Bronchial epithelial cell (primary cell): ENCODE results near the gene LUC7L2. TPM values are rescaled to one million over a fixed set of nuclear protein-coding genes. Genes with fewer than 3 reads are reported as not detected.
A peak's percentile ranks its signal among the peaks of the same experiment; 100 is the strongest.

ENCODE experiments used
- DNase-seq: peaks from one replicate; pipeline ENCODE4 v3.0.0-alpha.2; 2010; ENCODE audit warnings: low read depth
- FAIRE-seq: peaks from 2 replicates; lab custom pipeline; 2011; peaks lifted over from hg19 to GRCh38; lab: Jason Lieb, UNC
- H3K27me3 ChIP-seq: 2 replicates; pipeline ENCODE4 v1.5.1; 2011; ENCODE audit warnings: low read length; ENCODE audit not compliant: control insufficient read depth, insufficient read depth
- H3K36me3 ChIP-seq: 2 replicates; pipeline ENCODE4 v1.5.1; 2011; ENCODE audit warnings: low read length; ENCODE audit not compliant: control insufficient read depth, insufficient read depth
- H3K4me3 ChIP-seq: 2 replicates; pipeline ENCODE4 v1.5.1; 2011; ENCODE audit warnings: mild to moderate bottlenecking, low read depth, low read length, control low read depth
- total RNA-seq: library from RNA; depleted of rRNA; stranded (reverse); fragments of >200 nt; gene quantifications from 2 replicates; pipeline ENCODE4 v1.2.1, GENCODE V29; 2014
- TF ChIP-seq, protein P1 (sequence below): IDR thresholded peaks from 2 replicates; pipeline ENCODE4 v1.5.1; 2011; ENCODE audit warnings: mild to moderate bottlenecking, moderate library complexity, low read length, control low read depth, inconsistent platforms; ENCODE audit not compliant: insufficient read depth, severe bottlenecking

Gene LUC7L2
- total RNA-seq, 1 donor from 2014 or later = 52.7 TPM

DNA sequence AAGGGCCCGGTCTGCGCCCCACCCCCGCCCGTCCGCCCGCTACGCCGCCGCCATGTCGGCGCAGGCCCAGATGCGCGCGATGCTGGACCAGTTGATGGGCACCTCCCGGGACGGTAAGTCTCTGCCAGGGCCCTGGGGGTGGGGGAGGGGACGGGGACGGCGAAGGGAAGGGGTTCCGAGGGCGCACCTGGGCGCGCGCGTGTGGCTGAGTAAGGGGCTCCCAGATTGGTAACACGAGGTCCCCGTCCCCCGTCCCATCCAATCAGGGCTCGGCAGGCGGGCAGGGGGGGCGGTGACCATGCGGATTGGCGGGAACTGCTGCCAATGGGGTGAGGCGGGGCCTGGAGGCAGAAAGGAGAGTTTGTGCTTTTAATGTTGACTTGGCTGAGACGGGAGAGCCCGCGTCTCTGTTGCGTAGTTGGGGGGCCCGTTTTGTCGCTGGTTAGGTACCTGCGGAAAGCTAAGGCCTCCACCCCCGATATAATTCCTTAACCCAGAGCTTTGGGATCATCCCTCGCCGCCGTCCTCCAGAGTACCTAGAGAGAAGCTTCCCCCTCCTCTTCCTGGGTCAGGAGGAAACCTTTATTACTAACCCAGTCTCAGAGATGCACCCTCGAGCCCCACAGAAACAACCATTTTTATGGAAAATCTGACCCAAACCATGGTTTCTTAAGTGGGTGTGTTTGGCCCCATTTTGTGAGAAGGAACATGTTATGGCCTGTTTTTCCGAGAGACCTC is 685 bp downstream of the LUC7L2 start:
- no peak for FAIRE-seq
- Histone ChIP-seq H3K4me3 (peak overlapping the region; percentile 99), H3K36me3 (peaks cover 6% of the 10 kb centered on the region), H3K27me3 (no peaks in the 10 kb centered on the region)
- DNase-seq = peak; percentile 83
- TF ChIP-seq, protein P1, sequence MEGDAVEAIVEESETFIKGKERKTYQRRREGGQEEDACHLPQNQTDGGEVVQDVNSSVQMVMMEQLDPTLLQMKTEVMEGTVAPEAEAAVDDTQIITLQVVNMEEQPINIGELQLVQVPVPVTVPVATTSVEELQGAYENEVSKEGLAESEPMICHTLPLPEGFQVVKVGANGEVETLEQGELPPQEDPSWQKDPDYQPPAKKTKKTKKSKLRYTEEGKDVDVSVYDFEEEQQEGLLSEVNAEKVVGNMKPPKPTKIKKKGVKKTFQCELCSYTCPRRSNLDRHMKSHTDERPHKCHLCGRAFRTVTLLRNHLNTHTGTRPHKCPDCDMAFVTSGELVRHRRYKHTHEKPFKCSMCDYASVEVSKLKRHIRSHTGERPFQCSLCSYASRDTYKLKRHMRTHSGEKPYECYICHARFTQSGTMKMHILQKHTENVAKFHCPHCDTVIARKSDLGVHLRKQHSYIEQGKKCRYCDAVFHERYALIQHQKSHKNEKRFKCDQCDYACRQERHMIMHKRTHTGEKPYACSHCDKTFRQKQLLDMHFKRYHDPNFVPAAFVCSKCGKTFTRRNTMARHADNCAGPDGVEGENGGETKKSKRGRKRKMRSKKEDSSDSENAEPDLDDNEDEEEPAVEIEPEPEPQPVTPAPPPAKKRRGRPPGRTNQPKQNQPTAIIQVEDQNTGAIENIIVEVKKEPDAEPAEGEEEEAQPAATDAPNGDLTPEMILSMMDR = no peak

DNA sequence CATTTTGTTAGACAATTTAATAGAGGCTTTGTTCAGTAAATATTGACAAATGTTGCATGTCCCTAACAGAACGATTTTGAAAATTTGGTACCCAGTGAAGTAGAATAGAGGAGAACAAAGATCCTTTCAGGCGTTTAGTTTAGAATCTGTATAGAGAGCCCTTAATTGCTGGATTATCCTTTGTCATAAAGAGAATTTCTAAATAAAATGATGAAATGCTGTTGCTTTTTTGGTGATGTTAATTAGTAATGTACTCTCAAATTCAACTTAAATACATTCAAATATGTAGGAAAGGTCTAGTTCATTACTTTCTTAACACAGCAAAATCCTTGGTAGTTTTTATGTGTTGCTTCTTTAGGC is 1.2 kb downstream of the LUC7L2 start:
- no peak for FAIRE-seq
- TF ChIP-seq, protein P1 = no peak

DNA sequence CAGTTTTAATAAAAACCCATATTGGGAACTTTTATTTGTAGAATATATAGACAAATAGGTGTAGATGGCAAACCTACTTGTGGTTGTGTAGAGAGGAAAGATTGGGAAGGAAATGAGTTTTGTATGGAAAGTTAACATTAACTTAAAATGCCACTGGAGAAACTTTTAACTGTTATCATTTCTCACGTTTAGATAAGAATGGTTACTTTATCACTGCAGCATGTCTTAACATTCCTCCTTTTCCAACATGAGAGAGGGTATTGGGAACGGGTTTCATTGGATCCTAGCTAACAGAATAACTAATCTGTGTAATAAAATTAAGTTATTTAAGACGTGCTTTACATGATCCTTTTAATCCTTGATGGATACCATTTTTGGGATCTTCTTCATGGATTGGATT is 1.8 kb downstream of the LUC7L2 start:
- peak overlapping the region; percentile 99 for H3K4me3 ChIP-seq
- DNase-seq = no peak
- peaks cover 8% of the 10 kb centered on the region for H3K36me3 ChIP-seq
- no peaks in the 10 kb centered on the region for H3K27me3 ChIP-seq
- FAIRE-seq = no peak
- TF ChIP-seq, protein P1 = no peak

More for the DNA sequence above, 1.2 kb downstream of the LUC7L2 start:
- no peaks in the 10 kb centered on the region for H3K27me3 ChIP-seq
- H3K4me3 ChIP-seq = peak overlapping the region; percentile 99
- peaks cover 6% of the 10 kb centered on the region for H3K36me3 ChIP-seq
- no peak for DNase-seq

DNA sequence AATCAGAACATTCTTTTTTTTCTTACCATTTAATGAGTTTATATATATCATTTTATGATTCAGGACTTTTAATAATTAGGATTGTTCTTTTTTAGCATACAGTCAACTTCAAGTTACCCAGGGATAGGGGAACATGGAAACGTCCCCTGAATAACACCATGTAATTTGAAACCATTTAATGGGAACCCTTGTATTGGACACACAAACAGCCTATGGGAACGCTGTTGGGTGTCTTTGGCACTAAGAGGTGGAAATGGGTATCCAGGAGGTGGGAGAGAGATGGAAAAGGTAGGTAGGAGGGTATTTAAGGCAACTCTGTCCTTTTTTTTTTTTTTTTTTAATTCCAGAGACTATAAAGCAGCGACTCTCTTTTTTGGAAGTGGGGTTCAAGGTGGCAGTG is 2.6 kb downstream of the LUC7L2 start:
- no peak for FAIRE-seq
- no peak for DNase-seq
- H3K4me3 ChIP-seq = no peak overlapping the region
- H3K36me3 ChIP-seq = peaks cover 9% of the 10 kb centered on the region
- H3K27me3 ChIP-seq = no peaks in the 10 kb centered on the region
- TF ChIP-seq, protein P1 = no peak

DNA sequence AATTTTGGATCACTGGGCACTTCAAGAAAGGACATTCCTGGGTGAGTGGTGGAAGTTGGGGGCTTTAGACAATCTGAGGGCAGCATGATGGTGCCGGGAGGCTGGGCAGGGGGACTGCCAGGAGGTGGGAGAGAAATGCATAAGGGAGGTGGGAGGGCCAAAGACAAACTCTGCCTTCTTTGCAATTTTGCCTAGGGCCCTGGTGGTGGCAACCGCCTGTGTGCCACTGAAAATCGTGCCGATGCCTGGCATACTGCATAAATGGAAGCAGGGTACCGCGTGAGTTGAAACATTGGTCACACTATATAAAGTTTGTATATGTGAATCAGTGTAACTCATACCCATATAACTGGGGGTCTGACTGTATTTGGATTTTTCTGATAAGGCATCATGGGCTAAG is 3.3 kb downstream of the LUC7L2 start:
- FAIRE-seq (no peak), DNase-seq (no peak)
- peaks cover 11% of the 10 kb centered on the region for H3K36me3 ChIP-seq
- H3K4me3 ChIP-seq = no peak overlapping the region
- TF ChIP-seq, protein P1 = no peak
- H3K27me3 ChIP-seq = no peaks in the 10 kb centered on the region

DNA sequence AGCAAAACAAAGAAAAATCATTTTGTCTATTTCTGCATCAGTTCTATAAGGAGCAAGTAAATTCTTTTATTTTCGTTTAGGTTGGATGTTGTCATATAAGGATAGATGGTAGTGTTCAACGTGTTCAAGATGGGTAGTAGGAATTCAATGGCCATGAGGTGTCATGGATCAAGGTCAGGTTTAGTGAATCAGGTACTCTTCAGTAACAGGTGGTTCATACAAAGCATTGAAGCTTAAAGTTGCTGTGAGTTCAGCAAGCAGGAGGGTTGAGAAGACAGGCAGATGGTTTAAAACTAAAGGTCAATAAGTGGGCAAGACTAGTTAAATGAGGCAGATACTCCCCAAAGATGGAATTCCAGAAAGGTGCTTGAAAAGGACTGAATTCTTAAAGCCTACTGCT is 5.6 kb downstream of the LUC7L2 start:
- Histone ChIP-seq H3K4me3 (no peak overlapping the region), H3K36me3 (peaks cover 11% of the 10 kb centered on the region), H3K27me3 (no peaks in the 10 kb centered on the region)
- TF ChIP-seq, protein P1 = no peak
- DNase-seq (no peak), FAIRE-seq (no peak)
